HL-60 (cell line): Measurements from ENCODE around the gene RAC2.
A peak's percentile ranks its signal among the peaks of the same experiment; 100 is the strongest.

ENCODE experiments used
- DNase-seq, 2 experiments: peaks; one replicate each; pipeline ENCODE4 v3.0.0-alpha.2; 2010 to 2020; ENCODE audit warnings: low read depth in 1 of 2, low spot score in 1 of 2
- H3K27ac ChIP-seq: fragments of 250-450 bp; sonication (Bioruptor Pico); replicated peaks from 2 replicates; pipeline ENCODE4 v1.5.1; 2020; ENCODE audit warnings: mild to moderate bottlenecking, moderate library complexity
- H3K27me3 ChIP-seq: fragments of 250-450 bp; sonication (Bioruptor Pico); 2 replicates; pipeline ENCODE4 v1.5.1; 2021; ENCODE audit warnings: mild to moderate bottlenecking, moderate library complexity; ENCODE audit not compliant: insufficient read depth, poor library complexity, severe bottlenecking
- H3K4me3 ChIP-seq: replicated peaks from 2 replicates; pipeline ENCODE4 v1.5.1; 2011; ENCODE audit warnings: mild to moderate bottlenecking, control low read depth, low read length; ENCODE audit not compliant: insufficient read depth
- GABPA ChIP-seq: IDR thresholded peaks from 2 replicates; pipeline ENCODE4 v1.6.1; 2012; ENCODE audit warnings: low read depth
- POLR2AphosphoS5 ChIP-seq: IDR thresholded peaks from 2 replicates; pipeline ENCODE4 v1.6.1; 2012; ENCODE audit warnings: low read depth
- SPI1 ChIP-seq: IDR thresholded peaks from 2 replicates; pipeline ENCODE4 v1.6.1; 2012; ENCODE audit warnings: low read depth, mild to moderate bottlenecking, borderline replicate concordance
- TF ChIP-seq, protein P1 (sequence below): IDR thresholded peaks from 2 replicates; pipeline ENCODE4 v1.6.1; 2012; ENCODE audit warnings: low read depth; ENCODE audit not compliant: insufficient replicate concordance
- TF ChIP-seq, protein P2 (sequence below): IDR thresholded peaks from one replicate; pipeline ENCODE4 v1.5.1; 2011; ENCODE audit warnings: low read length, control low read depth, inconsistent platforms; ENCODE audit not compliant: insufficient read depth

Gene RAC2

DNA sequence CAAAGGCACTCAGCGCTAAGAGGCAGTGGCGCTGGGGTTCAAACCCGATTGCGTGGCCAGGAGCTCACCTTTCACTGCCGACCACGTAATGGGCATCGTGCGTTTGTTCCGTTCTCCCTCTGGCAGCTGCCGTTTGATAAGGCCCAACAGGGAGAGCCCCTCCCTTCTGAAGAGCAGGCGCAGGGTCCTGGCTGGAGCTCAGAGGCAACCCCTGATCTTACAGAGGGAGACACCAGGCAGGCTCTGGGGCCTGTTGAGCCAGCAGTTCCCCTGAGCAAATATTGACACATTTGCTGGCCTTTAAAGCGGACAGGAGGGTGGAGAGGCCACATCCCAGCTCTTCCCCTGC is 44.3 kb downstream of the RAC2 start:
- no peak overlapping the region; the same call in 1 of the 2 replicates for H3K4me3 ChIP-seq
- H3K27me3 ChIP-seq, result no peaks in the 10 kb centered on the region
- DNase-seq, result no peak
- H3K27ac ChIP-seq, result 0 out of 2 replicates have a peak overlapping the region, but pooled peaks have one; percentile 2
- TF ChIP-seq, protein P1, sequence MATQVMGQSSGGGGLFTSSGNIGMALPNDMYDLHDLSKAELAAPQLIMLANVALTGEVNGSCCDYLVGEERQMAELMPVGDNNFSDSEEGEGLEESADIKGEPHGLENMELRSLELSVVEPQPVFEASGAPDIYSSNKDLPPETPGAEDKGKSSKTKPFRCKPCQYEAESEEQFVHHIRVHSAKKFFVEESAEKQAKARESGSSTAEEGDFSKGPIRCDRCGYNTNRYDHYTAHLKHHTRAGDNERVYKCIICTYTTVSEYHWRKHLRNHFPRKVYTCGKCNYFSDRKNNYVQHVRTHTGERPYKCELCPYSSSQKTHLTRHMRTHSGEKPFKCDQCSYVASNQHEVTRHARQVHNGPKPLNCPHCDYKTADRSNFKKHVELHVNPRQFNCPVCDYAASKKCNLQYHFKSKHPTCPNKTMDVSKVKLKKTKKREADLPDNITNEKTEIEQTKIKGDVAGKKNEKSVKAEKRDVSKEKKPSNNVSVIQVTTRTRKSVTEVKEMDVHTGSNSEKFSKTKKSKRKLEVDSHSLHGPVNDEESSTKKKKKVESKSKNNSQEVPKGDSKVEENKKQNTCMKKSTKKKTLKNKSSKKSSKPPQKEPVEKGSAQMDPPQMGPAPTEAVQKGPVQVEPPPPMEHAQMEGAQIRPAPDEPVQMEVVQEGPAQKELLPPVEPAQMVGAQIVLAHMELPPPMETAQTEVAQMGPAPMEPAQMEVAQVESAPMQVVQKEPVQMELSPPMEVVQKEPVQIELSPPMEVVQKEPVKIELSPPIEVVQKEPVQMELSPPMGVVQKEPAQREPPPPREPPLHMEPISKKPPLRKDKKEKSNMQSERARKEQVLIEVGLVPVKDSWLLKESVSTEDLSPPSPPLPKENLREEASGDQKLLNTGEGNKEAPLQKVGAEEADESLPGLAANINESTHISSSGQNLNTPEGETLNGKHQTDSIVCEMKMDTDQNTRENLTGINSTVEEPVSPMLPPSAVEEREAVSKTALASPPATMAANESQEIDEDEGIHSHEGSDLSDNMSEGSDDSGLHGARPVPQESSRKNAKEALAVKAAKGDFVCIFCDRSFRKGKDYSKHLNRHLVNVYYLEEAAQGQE, result no peak
- no peak for TF ChIP-seq SPI1
- TF ChIP-seq, protein P2, sequence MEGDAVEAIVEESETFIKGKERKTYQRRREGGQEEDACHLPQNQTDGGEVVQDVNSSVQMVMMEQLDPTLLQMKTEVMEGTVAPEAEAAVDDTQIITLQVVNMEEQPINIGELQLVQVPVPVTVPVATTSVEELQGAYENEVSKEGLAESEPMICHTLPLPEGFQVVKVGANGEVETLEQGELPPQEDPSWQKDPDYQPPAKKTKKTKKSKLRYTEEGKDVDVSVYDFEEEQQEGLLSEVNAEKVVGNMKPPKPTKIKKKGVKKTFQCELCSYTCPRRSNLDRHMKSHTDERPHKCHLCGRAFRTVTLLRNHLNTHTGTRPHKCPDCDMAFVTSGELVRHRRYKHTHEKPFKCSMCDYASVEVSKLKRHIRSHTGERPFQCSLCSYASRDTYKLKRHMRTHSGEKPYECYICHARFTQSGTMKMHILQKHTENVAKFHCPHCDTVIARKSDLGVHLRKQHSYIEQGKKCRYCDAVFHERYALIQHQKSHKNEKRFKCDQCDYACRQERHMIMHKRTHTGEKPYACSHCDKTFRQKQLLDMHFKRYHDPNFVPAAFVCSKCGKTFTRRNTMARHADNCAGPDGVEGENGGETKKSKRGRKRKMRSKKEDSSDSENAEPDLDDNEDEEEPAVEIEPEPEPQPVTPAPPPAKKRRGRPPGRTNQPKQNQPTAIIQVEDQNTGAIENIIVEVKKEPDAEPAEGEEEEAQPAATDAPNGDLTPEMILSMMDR, result no peak
- no peak for TF ChIP-seq GABPA
- TF ChIP-seq POLR2AphosphoS5, result no peak

DNA sequence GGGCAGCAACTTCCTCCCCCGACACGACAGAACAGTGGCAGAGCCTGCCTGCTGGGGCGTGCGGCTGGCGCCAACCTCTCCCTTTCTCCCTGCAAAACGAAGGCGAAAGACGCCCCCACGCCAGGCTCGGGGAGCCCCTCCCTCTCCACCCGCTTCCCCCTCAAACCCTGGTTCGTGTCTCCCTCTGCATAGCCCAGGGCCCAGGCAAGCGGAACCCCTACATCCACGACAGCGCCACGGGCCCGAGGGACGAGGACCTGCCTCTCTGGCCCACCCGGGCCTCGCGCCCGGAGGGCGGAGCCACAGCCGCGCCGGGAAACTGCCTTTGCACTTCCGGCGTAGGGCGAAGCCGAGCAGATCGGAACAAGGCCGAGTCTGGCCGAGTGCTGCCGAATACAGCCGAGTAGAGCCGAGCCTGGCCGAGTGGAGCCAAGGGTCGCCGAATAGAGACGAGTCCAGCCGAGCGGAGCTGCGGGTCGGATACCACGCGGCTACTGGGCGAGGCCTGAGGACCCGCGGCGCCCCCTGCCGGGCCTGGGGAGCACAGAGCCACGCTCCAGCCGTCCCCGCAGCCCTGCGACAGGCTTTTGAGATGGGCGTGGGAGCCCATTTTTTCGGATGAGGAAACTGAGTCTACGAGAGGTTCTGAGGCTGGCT is 44.8 kb downstream of the RAC2 start:
- peak; percentile 97 to 98 for DNase-seq
- peak; percentile 41; the same call in 1 of the 2 replicates for TF ChIP-seq SPI1
- TF ChIP-seq GABPA, result peak; percentile 63
- TF ChIP-seq POLR2AphosphoS5, result peak; percentile 94
- TF ChIP-seq, protein P2, result peak; percentile 66
- TF ChIP-seq, protein P1, result peak; percentile 29
- peak overlapping the region; percentile 51 for H3K4me3 ChIP-seq
- H3K27ac ChIP-seq, result peak overlapping the region; percentile 91
- H3K27me3 ChIP-seq, result no peaks in the 10 kb centered on the region

DNA sequence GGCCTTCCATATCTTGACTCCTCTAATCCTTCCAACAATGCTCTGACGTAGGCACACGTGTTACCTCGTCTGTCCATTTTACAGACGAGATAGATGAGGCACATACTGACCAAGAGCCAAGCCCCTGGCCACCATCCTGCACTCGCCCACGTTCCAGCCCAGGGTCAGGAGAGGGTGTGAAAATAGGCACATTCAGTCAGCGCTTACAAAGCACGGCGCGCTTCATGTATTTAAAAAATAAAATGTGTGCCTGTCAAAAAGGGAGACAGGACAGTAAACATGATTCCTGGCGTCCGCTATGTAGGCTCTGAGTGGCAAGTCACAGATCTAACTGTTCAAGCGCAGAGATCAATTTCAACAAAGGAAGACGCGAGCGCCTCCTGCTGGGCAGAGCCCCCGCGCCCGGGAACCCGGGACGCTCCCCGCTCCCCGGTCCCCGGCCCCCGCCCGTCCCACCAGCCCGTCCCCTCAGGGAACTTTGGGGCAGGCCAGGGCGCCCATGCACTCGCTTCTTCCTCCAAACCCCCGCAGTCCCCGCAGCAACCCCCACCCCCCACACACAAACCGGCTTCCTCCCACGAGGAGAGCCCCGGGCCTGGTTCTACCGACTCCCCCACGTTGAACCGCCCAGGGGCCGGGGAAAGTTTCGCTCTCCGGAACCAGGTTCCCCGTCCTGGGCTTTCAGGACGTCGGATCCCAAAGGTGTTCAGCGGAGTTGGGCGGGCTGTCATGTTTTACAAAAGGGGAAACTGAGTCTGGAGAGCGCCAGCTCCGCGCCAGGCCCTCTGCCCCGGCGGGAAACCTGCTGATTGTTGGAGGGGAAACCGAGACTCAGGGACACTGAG is 45.6 kb downstream of the RAC2 start:
- peak overlapping the region; percentile 51 for H3K4me3 ChIP-seq
- H3K27me3 ChIP-seq, result no peaks in the 10 kb centered on the region
- peak overlapping the region; percentile 91 for H3K27ac ChIP-seq
- TF ChIP-seq, protein P2, result peak; percentile 80
- TF ChIP-seq GABPA (no peak), SPI1 (no peak)
- peak; percentile 42 to 88 for DNase-seq
